HEK293 (cell line): ENCODE measurements around the gene LDLRAD4.

ENCODE experiments used
- CTCF ChIA-PET: fragments of 350-600 bp; formaldehyde crosslinking; extraction: SDS; loops from one replicate; lab custom pipeline; 2021; ENCODE audit warnings: antibody characterized with exemption; lab: Yijun Ruan, JAX
- POLR2A ChIA-PET: fragments of 300-600 bp; formaldehyde crosslinking; extraction: SDS; loops from one replicate; lab custom pipeline; 2020; ENCODE audit warnings: antibody characterized with exemption, inconsistent platforms; lab: Yijun Ruan, JAX
- H3K27ac ChIP-seq: fragments of 200-500 bp; sonication (Bioruptor generic); 2 replicates; pipeline ENCODE4 v1.5.1; 2014; ENCODE audit warnings: low read depth, low read length, control low read depth, inconsistent platforms; ENCODE audit errors: extremely low read depth
- H3K36me3 ChIP-seq, 2 experiments: fragments of 200-500 bp in 1 of 2; sonication (Bioruptor generic) in 1 of 2; 1 replicate in 1 of 2; 2 replicates in 1 of 2; pipeline ENCODE4 v1.5.1; 2014 to 2017; ENCODE audit warnings: inconsistent platforms in 2 of 2, low read length in 2 of 2; ENCODE audit not compliant: control insufficient read depth in 2 of 2, insufficient read depth in 1 of 2
- H3K4me1 ChIP-seq: fragments of 200-500 bp; sonication (Bioruptor generic); 2 replicates; pipeline ENCODE4 v1.5.1; 2014; ENCODE audit warnings: mild to moderate bottlenecking, low read length, inconsistent platforms; ENCODE audit not compliant: control insufficient read depth, insufficient read depth
- H3K4me3 ChIP-seq: 2 replicates; pipeline ENCODE4 v1.5.1; 2011; ENCODE audit warnings: low read depth, mild to moderate bottlenecking, control low read depth, low read length, moderate library complexity
- H3K9me3 ChIP-seq: fragments of 200-500 bp; sonication (Bioruptor generic); 2 replicates; pipeline ENCODE4 v1.5.1; 2014; ENCODE audit warnings: low read depth, low read length, inconsistent platforms; ENCODE audit not compliant: control insufficient read depth, insufficient read depth
- GLI4 ChIP-seq: fragments of 450-650 bp; formaldehyde crosslinking; IDR thresholded peaks from 2 replicates; pipeline ENCODE4 v1.5.1; 2016; ENCODE audit warnings: missing biosample characterization, missing genetic modification characterization
- MYNN ChIP-seq: fragments of 450-650 bp; formaldehyde crosslinking; IDR thresholded peaks from 2 replicates; pipeline ENCODE4 v1.5.1; 2016; ENCODE audit warnings: missing biosample characterization, missing genetic modification characterization, borderline replicate concordance
- OSR2 ChIP-seq: fragments of 450-650 bp; formaldehyde crosslinking; IDR thresholded peaks from 2 replicates; pipeline ENCODE4 v1.5.1; 2016; ENCODE audit warnings: missing biosample characterization, missing genetic modification characterization
- PRDM1 ChIP-seq: fragments of 450-650 bp; formaldehyde crosslinking; IDR thresholded peaks from 2 replicates; pipeline ENCODE4; 2016; ENCODE audit warnings: missing biosample characterization, missing genetic modification characterization
- PRDM6 ChIP-seq: fragments of 450-650 bp; formaldehyde crosslinking; IDR thresholded peaks from 2 replicates; pipeline ENCODE4 v1.5.1; 2017; ENCODE audit warnings: missing biosample characterization, missing genetic modification characterization
- TCF7L2 ChIP-seq: IDR thresholded peaks from 2 replicates; pipeline ENCODE4 v1.6.1; 2011; ENCODE audit warnings: low read depth, mild to moderate bottlenecking, inconsistent platforms, low read length, moderate library complexity, borderline replicate concordance
- ZBTB20 ChIP-seq: fragments of 450-650 bp; formaldehyde crosslinking; IDR thresholded peaks from 2 replicates; pipeline ENCODE4 v1.5.1; 2016; ENCODE audit warnings: missing biosample characterization, missing genetic modification characterization
- ZBTB26 ChIP-seq: fragments of 450-650 bp; formaldehyde crosslinking; optimal IDR thresholded peaks from 2 replicates; pipeline ENCODE3; 2016; ENCODE audit warnings: missing biosample characterization, mild to moderate bottlenecking, missing genetic modification characterization
- ZBTB48 ChIP-seq: fragments of 450-650 bp; formaldehyde crosslinking; IDR thresholded peaks from 2 replicates; pipeline ENCODE4 v1.5.1; 2016; ENCODE audit warnings: missing biosample characterization, missing genetic modification characterization
- ZFHX2 ChIP-seq: fragments of 450-650 bp; formaldehyde crosslinking; conservative IDR thresholded peaks from 2 replicates; pipeline ENCODE4 v1.5.1; 2016; ENCODE audit warnings: missing biosample characterization, missing genetic modification characterization
- ZNF10 ChIP-seq: fragments of 450-650 bp; formaldehyde crosslinking; IDR thresholded peaks from 2 replicates; pipeline ENCODE4 v1.5.1; 2017; ENCODE audit warnings: missing biosample characterization, missing genetic modification characterization
- ZNF157 ChIP-seq: fragments of 450-650 bp; formaldehyde crosslinking; IDR thresholded peaks from 2 replicates; pipeline ENCODE4 v1.5.1; 2016; ENCODE audit warnings: missing biosample characterization, missing genetic modification characterization
- ZNF175 ChIP-seq: fragments of 450-650 bp; formaldehyde crosslinking; IDR thresholded peaks from 2 replicates; pipeline ENCODE4 v1.5.1; 2016; ENCODE audit warnings: missing biosample characterization, missing genetic modification characterization
- ZNF239 ChIP-seq: fragments of 450-650 bp; formaldehyde crosslinking; IDR thresholded peaks from 2 replicates; pipeline ENCODE4 v1.5.1; 2016; ENCODE audit warnings: missing biosample characterization, missing genetic modification characterization
- ZNF292 ChIP-seq: fragments of 450-650 bp; formaldehyde crosslinking; IDR thresholded peaks from 2 replicates; pipeline ENCODE4 v1.5.1; 2016; ENCODE audit warnings: low read depth, missing biosample characterization, missing genetic modification characterization, borderline replicate concordance
- ZNF354C ChIP-seq: fragments of 450-650 bp; formaldehyde crosslinking; IDR thresholded peaks from 2 replicates; pipeline ENCODE4 v1.5.1; 2016; ENCODE audit warnings: missing biosample characterization, missing genetic modification characterization, low read depth, borderline replicate concordance
- ZNF362 ChIP-seq: fragments of 450-650 bp; formaldehyde crosslinking; IDR thresholded peaks from 2 replicates; pipeline ENCODE4 v1.5.1; 2016; ENCODE audit warnings: missing biosample characterization, missing genetic modification characterization
- ZNF600 ChIP-seq: fragments of 450-650 bp; formaldehyde crosslinking; IDR thresholded peaks from 2 replicates; pipeline ENCODE4 v1.5.1; 2016; ENCODE audit warnings: missing biosample characterization, missing genetic modification characterization
- ZNF629 ChIP-seq: fragments of 450-650 bp; formaldehyde crosslinking; IDR thresholded peaks from 2 replicates; pipeline ENCODE4 v1.5.1; 2017; ENCODE audit warnings: missing biosample characterization, missing genetic modification characterization
- ZNF654 ChIP-seq: fragments of 450-650 bp; formaldehyde crosslinking; IDR thresholded peaks from 2 replicates; pipeline ENCODE4 v1.5.1; 2016; ENCODE audit warnings: low read depth, missing biosample characterization, missing genetic modification characterization
- ZNF670 ChIP-seq: fragments of 450-650 bp; formaldehyde crosslinking; IDR thresholded peaks from 2 replicates; pipeline ENCODE4 v1.5.1; 2016; ENCODE audit warnings: missing biosample characterization, missing genetic modification characterization, low read depth
- ZNF677 ChIP-seq: fragments of 450-650 bp; IDR thresholded peaks from 2 replicates; pipeline ENCODE4 v1.5.0; 2018; ENCODE audit warnings: missing biosample characterization, mild to moderate bottlenecking, missing genetic modification characterization, moderate library complexity
- ZNF701 ChIP-seq: fragments of 450-650 bp; formaldehyde crosslinking; IDR thresholded peaks from 2 replicates; pipeline ENCODE4 v1.5.1; 2016; ENCODE audit warnings: missing biosample characterization, missing genetic modification characterization
- ZNF707 ChIP-seq: fragments of 450-650 bp; formaldehyde crosslinking; IDR thresholded peaks from 2 replicates; pipeline ENCODE4 v1.5.1; 2016; ENCODE audit warnings: missing biosample characterization, missing genetic modification characterization
- ZNF830 ChIP-seq: fragments of 450-650 bp; IDR thresholded peaks from 2 replicates; pipeline ENCODE4 v1.5.0; 2018; ENCODE audit warnings: missing biosample characterization, missing genetic modification characterization, low read depth, mild to moderate bottlenecking, moderate library complexity
- ZSCAN23 ChIP-seq: fragments of 450-650 bp; formaldehyde crosslinking; IDR thresholded peaks from 2 replicates; pipeline ENCODE4 v1.5.1; 2016; ENCODE audit warnings: missing biosample characterization, missing genetic modification characterization
- TF ChIP-seq, protein P1 (sequence below): fragments of 450-650 bp; formaldehyde crosslinking; IDR thresholded peaks from 2 replicates; pipeline ENCODE4 v1.5.1; 2017; ENCODE audit warnings: missing biosample characterization, missing genetic modification characterization

Gene LDLRAD4

GRCh38 chr18:13213036-13213795 is 5.3 kb upstream of the LDLRAD4 start (continued):
- TF ChIP-seq, protein P1, sequence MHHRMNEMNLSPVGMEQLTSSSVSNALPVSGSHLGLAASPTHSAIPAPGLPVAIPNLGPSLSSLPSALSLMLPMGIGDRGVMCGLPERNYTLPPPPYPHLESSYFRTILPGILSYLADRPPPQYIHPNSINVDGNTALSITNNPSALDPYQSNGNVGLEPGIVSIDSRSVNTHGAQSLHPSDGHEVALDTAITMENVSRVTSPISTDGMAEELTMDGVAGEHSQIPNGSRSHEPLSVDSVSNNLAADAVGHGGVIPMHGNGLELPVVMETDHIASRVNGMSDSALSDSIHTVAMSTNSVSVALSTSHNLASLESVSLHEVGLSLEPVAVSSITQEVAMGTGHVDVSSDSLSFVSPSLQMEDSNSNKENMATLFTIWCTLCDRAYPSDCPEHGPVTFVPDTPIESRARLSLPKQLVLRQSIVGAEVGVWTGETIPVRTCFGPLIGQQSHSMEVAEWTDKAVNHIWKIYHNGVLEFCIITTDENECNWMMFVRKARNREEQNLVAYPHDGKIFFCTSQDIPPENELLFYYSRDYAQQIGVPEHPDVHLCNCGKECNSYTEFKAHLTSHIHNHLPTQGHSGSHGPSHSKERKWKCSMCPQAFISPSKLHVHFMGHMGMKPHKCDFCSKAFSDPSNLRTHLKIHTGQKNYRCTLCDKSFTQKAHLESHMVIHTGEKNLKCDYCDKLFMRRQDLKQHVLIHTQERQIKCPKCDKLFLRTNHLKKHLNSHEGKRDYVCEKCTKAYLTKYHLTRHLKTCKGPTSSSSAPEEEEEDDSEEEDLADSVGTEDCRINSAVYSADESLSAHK (tag by site-specific recombination): no peak
- TF ChIP-seq ZNF354C (tag by site-specific recombination) (no peak), ZNF292 (tag by site-specific recombination) (no peak), ZNF175 (tag by site-specific recombination) (no peak), ZFHX2 (no peak)

DNA sequence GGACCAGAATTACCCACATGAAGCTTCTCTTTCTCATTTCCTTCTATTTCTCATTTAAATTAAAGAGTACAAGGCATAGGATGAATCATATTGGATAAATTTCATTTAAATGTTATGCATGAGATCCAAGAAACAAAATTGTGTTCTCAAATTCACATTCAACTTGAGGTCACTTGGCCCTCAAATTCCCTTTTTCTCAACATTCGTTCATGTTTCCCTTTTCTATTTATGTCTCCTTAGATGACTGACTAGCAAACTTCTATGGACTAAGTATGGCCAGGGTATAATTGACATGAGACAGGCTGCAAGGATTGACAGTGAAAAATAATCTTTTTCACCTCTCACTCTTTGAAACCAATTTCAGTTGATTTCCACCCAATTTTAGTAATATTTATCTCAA is 4.0 kb upstream of the LDLRAD4 start:
- no peaks in the 10 kb centered on the region for H3K36me3 ChIP-seq
- H3K9me3 ChIP-seq: no peaks in the 10 kb centered on the region
- CTCF ChIA-PET: interaction anchor here (0.7 to 1.3 kb wide), 2 partner anchors 55 to 102 kb away, joined by 3 read pairs; no protein-coding TSS in a partner anchor
- no peak overlapping the region for H3K27ac ChIP-seq
- H3K4me3 ChIP-seq: no peak overlapping the region
- peaks cover 13% of the 10 kb centered on the region; the same call in 1 of the 2 replicates for H3K4me1 ChIP-seq
- POLR2A ChIA-PET: interaction anchor here (1.2 kb wide), 1 partner anchor 233 kb away, joined by 3 read pairs; no protein-coding TSS in a partner anchor
- TF ChIP-seq ZNF362 (tag by site-specific recombination): no peak
- TF ChIP-seq GLI4: no peak
- no peak for TF ChIP-seq ZNF239 (tag by site-specific recombination)
- TF ChIP-seq ZNF157: no peak
- no peak for TF ChIP-seq ZNF830 (tag by site-specific recombination)
- TF ChIP-seq ZSCAN23 (tag by site-specific recombination): no peak
- no peak for TF ChIP-seq ZNF701

- POLR2A ChIA-PET: interaction anchor here (0.6 to 1.5 kb wide), 4 partner anchors 10 to 284 kb away, joined by 3 to 5 read pairs (median 4); partner anchors contain the start of gene CEP192
- H3K4me3 ChIP-seq: no peak overlapping the region
- no peaks in the 10 kb centered on the region for H3K9me3 ChIP-seq
- peaks cover 28% of the 10 kb centered on the region for H3K4me1 ChIP-seq
- H3K36me3 ChIP-seq: no peaks in the 10 kb centered on the region
- H3K27ac ChIP-seq: no peak overlapping the region
- CTCF ChIA-PET: interaction anchor here (0.5 to 1.9 kb wide), 48 partner anchors 9 to 892 kb away, joined by 3 to 15 read pairs (median 3); no protein-coding TSS in a partner anchor
- TF ChIP-seq ZNF677 (no peak), ZBTB48 (tag by site-specific recombination) (0 out of 2 replicates have a peak, but pooled peaks have one; percentile 23), MYNN (tag by site-specific recombination) (no peak), ZNF10 (tag by site-specific recombination) (peak; percentile 74), TCF7L2 (peak; percentile 49; the same call in 1 of the 2 replicates), PRDM1 (tag by site-specific recombination) (0 out of 2 replicates have a peak, but pooled peaks have one; percentile 10), ZBTB20 (tag by site-specific recombination) (peak; percentile 72), OSR2 (peak; percentile 45; the same call in 1 of the 2 replicates), ZFHX2 (no peak), ZNF600 (tag by site-specific recombination) (peak; percentile 48; the same call in 1 of the 2 replicates), PRDM6 (tag by site-specific recombination) (peak; percentile 56), ZNF654 (tag by site-specific recombination) (peak; percentile 64), ZNF707 (tag by site-specific recombination) (no peak), ZBTB26 (no peak), ZNF629 (peak; percentile 50; the same call in 1 of the 2 replicates), ZNF670 (tag by site-specific recombination) (no peak)
Observed at GRCh38 chr18:13216092-13216582, 2.4 kb upstream of the LDLRAD4 start.
